Neuron (in vitro differentiated cells): Measurements from ENCODE around the gene RBMS3.

ENCODE experiments used
- H2AFZ ChIP-seq: one replicate; pipeline ENCODE4 v1.6.1; 2013; ENCODE audit warnings: low read depth, mild to moderate bottlenecking, inconsistent platforms, low read length, moderate library complexity
- H3K27me3 ChIP-seq: one replicate; pipeline ENCODE4 v1.6.1; 2013; ENCODE audit warnings: low read length; ENCODE audit not compliant: insufficient read depth
- H3K36me3 ChIP-seq: one replicate; pipeline ENCODE4 v1.6.1; 2013; ENCODE audit warnings: low read length; ENCODE audit not compliant: insufficient read depth
- H3K4me1 ChIP-seq: one replicate; pipeline ENCODE4 v1.6.1; 2013; ENCODE audit warnings: low read length; ENCODE audit not compliant: insufficient read depth
- H3K4me3 ChIP-seq: 2 replicates; pipeline ENCODE4 v1.5.1; 2013; ENCODE audit warnings: mild to moderate bottlenecking, low read length, moderate library complexity
- H3K9me3 ChIP-seq: one replicate; pipeline ENCODE4 v1.6.1; 2013; ENCODE audit warnings: low read length

Gene RBMS3

GRCh38 chr3:29567501-29567900 is 286.6 kb downstream of the RBMS3 start:
- Histone ChIP-seq H2AFZ (no peak overlapping the region), H3K27me3 (no peaks in the 10 kb centered on the region), H3K36me3 (no peaks in the 10 kb centered on the region), H3K9me3 (no peaks in the 10 kb centered on the region), H3K4me1 (no peaks in the 10 kb centered on the region), H3K4me3 (no peak overlapping the region)

- Histone ChIP-seq H3K4me1 (no peaks in the 10 kb centered on the region), H3K27me3 (no peaks in the 10 kb centered on the region), H2AFZ (no peak overlapping the region)
These were observed 287.5 kb downstream of the RBMS3 start for GRCh38 chr3:29568355-29568754.

GRCh38 chr3:29576181-29576580 is 295.3 kb downstream of the RBMS3 start:
- H2AFZ ChIP-seq = no peak overlapping the region
- H3K36me3 ChIP-seq = no peaks in the 10 kb centered on the region
- H3K27me3 ChIP-seq = no peaks in the 10 kb centered on the region
- H3K9me3 ChIP-seq = no peaks in the 10 kb centered on the region
- no peak overlapping the region for H3K4me3 ChIP-seq
- peaks cover 8% of the 10 kb centered on the region for H3K4me1 ChIP-seq

More at GRCh38 chr3:29568355-29568754, 287.5 kb downstream of the RBMS3 start:
- Histone ChIP-seq H3K36me3 (no peaks in the 10 kb centered on the region), H3K4me3 (no peak overlapping the region), H3K9me3 (no peaks in the 10 kb centered on the region)

GRCh38 chr3:29576675-29577074 is 295.8 kb downstream of the RBMS3 start:
- no peak overlapping the region for H3K4me3 ChIP-seq
- no peaks in the 10 kb centered on the region for H3K36me3 ChIP-seq
- peaks cover 8% of the 10 kb centered on the region for H3K4me1 ChIP-seq
- H3K27me3 ChIP-seq = no peaks in the 10 kb centered on the region
- H2AFZ ChIP-seq = no peak overlapping the region
- no peaks in the 10 kb centered on the region for H3K9me3 ChIP-seq

- H3K27me3 ChIP-seq = no peaks in the 10 kb centered on the region
- H3K9me3 ChIP-seq = no peaks in the 10 kb centered on the region
- H3K36me3 ChIP-seq = no peaks in the 10 kb centered on the region
- H2AFZ ChIP-seq = no peak overlapping the region
- H3K4me1 ChIP-seq = peaks cover 8% of the 10 kb centered on the region
- H3K4me3 ChIP-seq = no peak overlapping the region
These were observed 296.4 kb downstream of the RBMS3 start for GRCh38 chr3:29577250-29577649.

GRCh38 chr3:29581311-29581710 is 300.4 kb downstream of the RBMS3 start:
- Histone ChIP-seq H3K9me3 (no peaks in the 10 kb centered on the region), H3K4me1 (no peaks in the 10 kb centered on the region), H3K4me3 (no peak overlapping the region), H3K27me3 (no peaks in the 10 kb centered on the region), H3K36me3 (no peaks in the 10 kb centered on the region), H2AFZ (no peak overlapping the region)

GRCh38 chr3:29582273-29582672 is 301.4 kb downstream of the RBMS3 start:
- no peaks in the 10 kb centered on the region for H3K36me3 ChIP-seq
- no peak overlapping the region for H3K4me3 ChIP-seq
- no peaks in the 10 kb centered on the region for H3K9me3 ChIP-seq
- H3K27me3 ChIP-seq = no peaks in the 10 kb centered on the region
- H3K4me1 ChIP-seq = no peaks in the 10 kb centered on the region
- no peak overlapping the region for H2AFZ ChIP-seq

GRCh38 chr3:29583861-29584260 is 303.0 kb downstream of the RBMS3 start:
- Histone ChIP-seq H3K4me1 (no peaks in the 10 kb centered on the region), H3K27me3 (no peaks in the 10 kb centered on the region), H3K4me3 (no peak overlapping the region), H3K9me3 (no peaks in the 10 kb centered on the region), H2AFZ (no peak overlapping the region), H3K36me3 (no peaks in the 10 kb centered on the region)

- no peak overlapping the region for H3K4me3 ChIP-seq
- no peaks in the 10 kb centered on the region for H3K27me3 ChIP-seq
- no peaks in the 10 kb centered on the region for H3K36me3 ChIP-seq
- H3K9me3 ChIP-seq = no peaks in the 10 kb centered on the region
- H3K4me1 ChIP-seq = no peaks in the 10 kb centered on the region
- no peak overlapping the region for H2AFZ ChIP-seq
These were observed 304.5 kb downstream of the RBMS3 start for GRCh38 chr3:29585368-29585767.

- no peaks in the 10 kb centered on the region for H3K27me3 ChIP-seq
- H3K4me3 ChIP-seq = no peak overlapping the region
- H3K9me3 ChIP-seq = no peaks in the 10 kb centered on the region
- H3K36me3 ChIP-seq = no peaks in the 10 kb centered on the region
- no peaks in the 10 kb centered on the region for H3K4me1 ChIP-seq
- H2AFZ ChIP-seq = no peak overlapping the region
These were observed 306.5 kb downstream of the RBMS3 start for GRCh38 chr3:29587340-29587739.

GRCh38 chr3:29590012-29590411 is 309.1 kb downstream of the RBMS3 start:
- no peak overlapping the region for H3K4me3 ChIP-seq
- H3K27me3 ChIP-seq = no peaks in the 10 kb centered on the region
- H2AFZ ChIP-seq = no peak overlapping the region
- H3K4me1 ChIP-seq = no peaks in the 10 kb centered on the region
- no peaks in the 10 kb centered on the region for H3K36me3 ChIP-seq
- H3K9me3 ChIP-seq = no peaks in the 10 kb centered on the region

- H2AFZ ChIP-seq = no peak overlapping the region
- H3K36me3 ChIP-seq = no peaks in the 10 kb centered on the region
- no peaks in the 10 kb centered on the region for H3K9me3 ChIP-seq
- H3K27me3 ChIP-seq = no peaks in the 10 kb centered on the region
- H3K4me3 ChIP-seq = no peak overlapping the region
- no peaks in the 10 kb centered on the region for H3K4me1 ChIP-seq
These were observed 309.6 kb downstream of the RBMS3 start for GRCh38 chr3:29590461-29590860.

- H3K27me3 ChIP-seq = no peaks in the 10 kb centered on the region
These were observed 310.7 kb downstream of the RBMS3 start for GRCh38 chr3:29591579-29591978.

GRCh38 chr3:29593802-29594201 is 312.9 kb downstream of the RBMS3 start:
- no peaks in the 10 kb centered on the region for H3K36me3 ChIP-seq
- no peaks in the 10 kb centered on the region for H3K9me3 ChIP-seq
- no peaks in the 10 kb centered on the region for H3K4me1 ChIP-seq
- H3K4me3 ChIP-seq = no peak overlapping the region
- no peak overlapping the region for H2AFZ ChIP-seq
- H3K27me3 ChIP-seq = no peaks in the 10 kb centered on the region

More at GRCh38 chr3:29591579-29591978, 310.7 kb downstream of the RBMS3 start:
- H3K4me1 ChIP-seq = no peaks in the 10 kb centered on the region
- H3K36me3 ChIP-seq = no peaks in the 10 kb centered on the region
- no peak overlapping the region for H2AFZ ChIP-seq
- no peak overlapping the region for H3K4me3 ChIP-seq
- no peaks in the 10 kb centered on the region for H3K9me3 ChIP-seq
